ENCODE results near the gene NUDT1.

DNA sequence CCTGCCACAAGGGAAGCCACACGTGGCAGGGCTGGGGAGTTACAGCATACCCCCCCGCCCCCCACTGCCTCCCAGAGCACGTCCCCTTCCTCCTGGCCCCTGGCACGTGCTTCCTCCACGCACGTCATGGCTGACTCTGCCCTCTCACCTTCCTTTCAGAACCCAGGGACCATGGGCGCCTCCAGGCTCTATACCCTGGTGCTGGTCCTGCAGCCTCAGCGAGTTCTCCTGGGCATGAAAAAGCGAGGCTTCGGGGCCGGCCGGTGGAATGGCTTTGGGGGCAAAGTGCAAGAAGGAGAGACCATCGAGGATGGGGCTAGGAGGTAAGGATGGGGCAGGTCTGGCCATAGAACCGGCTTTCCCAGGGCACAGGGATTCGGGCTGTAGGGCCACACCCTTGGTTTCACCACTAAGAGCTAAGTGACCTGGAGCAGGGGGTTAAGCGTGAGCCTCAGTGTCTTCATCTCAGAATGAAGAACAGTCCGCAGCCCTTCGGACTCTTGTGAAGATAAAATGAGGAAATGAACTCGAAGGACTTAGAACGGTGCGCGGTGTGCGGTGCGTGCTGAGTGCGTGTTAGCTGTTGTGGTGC is 2.5 kb downstream of the NUDT1 start:
- TF ChIP-seq, protein P1, sequence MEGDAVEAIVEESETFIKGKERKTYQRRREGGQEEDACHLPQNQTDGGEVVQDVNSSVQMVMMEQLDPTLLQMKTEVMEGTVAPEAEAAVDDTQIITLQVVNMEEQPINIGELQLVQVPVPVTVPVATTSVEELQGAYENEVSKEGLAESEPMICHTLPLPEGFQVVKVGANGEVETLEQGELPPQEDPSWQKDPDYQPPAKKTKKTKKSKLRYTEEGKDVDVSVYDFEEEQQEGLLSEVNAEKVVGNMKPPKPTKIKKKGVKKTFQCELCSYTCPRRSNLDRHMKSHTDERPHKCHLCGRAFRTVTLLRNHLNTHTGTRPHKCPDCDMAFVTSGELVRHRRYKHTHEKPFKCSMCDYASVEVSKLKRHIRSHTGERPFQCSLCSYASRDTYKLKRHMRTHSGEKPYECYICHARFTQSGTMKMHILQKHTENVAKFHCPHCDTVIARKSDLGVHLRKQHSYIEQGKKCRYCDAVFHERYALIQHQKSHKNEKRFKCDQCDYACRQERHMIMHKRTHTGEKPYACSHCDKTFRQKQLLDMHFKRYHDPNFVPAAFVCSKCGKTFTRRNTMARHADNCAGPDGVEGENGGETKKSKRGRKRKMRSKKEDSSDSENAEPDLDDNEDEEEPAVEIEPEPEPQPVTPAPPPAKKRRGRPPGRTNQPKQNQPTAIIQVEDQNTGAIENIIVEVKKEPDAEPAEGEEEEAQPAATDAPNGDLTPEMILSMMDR (IDR thresholded peaks at IDR 0.05; ENCODE audit: insufficient read depth, low read depth, low read length) = no peak
- no peak for TF ChIP-seq EZH2 (IDR thresholded peaks at IDR 0.05; ENCODE audit: insufficient read depth, low read length)

Data from astrocyte (in vitro differentiated cells and primary cell).